Esophagus muscularis mucosa (tissue), 3 donors: ENCODE data around the gene DUSP16.

Experiments
- POLR2AphosphoS5 ChIP-seq, 2 donors: sonication (generic); formaldehyde crosslinking; IDR thresholded peaks; one replicate each; pipeline ENCODE4 v1.6.1; 2017; ENCODE audit warnings: antibody characterized with exemption in 2 of 2
- TF ChIP-seq, protein P1 (sequence below), 3 experiments: fragments of 200-600 bp in 2 of 3; fragments of 450-650 bp in 1 of 3; sonication (generic) in 2 of 3; IDR thresholded peaks; one replicate each; pipeline ENCODE4 v1.5.1; 2017 to 2019; ENCODE audit warnings: antibody characterized with exemption in 3 of 3, mild to moderate bottlenecking in 2 of 3, moderate library complexity in 1 of 3

DNA sequence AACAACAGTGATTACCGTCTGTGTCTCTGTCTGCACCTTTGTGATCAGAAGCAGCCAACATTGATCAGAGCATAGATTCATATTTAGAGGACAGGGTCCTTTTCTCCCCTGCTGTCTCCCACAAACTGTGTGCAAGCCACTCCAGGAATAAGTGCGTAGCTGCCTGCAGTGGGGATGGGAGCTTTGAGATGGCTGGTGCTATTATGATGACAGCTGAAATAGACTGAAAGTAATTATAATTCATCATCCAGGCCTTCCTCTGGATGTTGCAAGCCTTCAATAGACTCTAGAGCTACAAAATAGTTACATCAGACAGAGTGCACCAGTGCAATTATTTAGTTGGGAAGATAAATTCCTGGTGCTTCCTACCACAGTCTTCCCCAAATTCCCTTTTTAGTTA is 137.7 kb downstream of the DUSP16 start:
- TF ChIP-seq, protein P1, sequence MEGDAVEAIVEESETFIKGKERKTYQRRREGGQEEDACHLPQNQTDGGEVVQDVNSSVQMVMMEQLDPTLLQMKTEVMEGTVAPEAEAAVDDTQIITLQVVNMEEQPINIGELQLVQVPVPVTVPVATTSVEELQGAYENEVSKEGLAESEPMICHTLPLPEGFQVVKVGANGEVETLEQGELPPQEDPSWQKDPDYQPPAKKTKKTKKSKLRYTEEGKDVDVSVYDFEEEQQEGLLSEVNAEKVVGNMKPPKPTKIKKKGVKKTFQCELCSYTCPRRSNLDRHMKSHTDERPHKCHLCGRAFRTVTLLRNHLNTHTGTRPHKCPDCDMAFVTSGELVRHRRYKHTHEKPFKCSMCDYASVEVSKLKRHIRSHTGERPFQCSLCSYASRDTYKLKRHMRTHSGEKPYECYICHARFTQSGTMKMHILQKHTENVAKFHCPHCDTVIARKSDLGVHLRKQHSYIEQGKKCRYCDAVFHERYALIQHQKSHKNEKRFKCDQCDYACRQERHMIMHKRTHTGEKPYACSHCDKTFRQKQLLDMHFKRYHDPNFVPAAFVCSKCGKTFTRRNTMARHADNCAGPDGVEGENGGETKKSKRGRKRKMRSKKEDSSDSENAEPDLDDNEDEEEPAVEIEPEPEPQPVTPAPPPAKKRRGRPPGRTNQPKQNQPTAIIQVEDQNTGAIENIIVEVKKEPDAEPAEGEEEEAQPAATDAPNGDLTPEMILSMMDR (IDR thresholded peaks at IDR 0.05), result no peak
- no peak for TF ChIP-seq POLR2AphosphoS5 (IDR thresholded peaks at IDR 0.05)
